ENCODE data around the gene CXXC1. TPM values are rescaled to one million over a fixed set of nuclear protein-coding genes. Genes with fewer than 3 reads are reported as not detected.

CXXC1 gene
- total RNA-seq, 2 experiments from 2014 or later, result 54.4 to 97.4 TPM

DNA sequence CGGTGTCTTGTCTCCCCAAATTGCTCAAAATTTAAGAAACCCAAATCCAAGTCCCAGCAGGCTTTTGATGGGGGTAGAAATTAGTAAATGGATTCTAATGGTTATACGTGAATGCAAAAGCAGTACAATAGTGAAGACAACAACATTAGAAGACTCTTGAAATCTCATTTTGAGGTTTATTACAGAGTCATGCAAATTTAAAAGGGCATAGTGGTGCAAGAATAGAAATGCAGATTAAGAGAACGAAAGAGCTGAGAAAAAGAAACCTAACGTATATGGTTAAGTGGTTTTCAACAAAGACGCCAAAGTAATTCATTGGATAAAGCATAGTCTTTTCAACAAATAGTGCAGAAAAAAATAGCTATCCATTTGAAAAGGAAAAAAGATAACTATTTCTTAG is 33.2 kb upstream of the CXXC1 start:
- TF ChIP-seq EZH2phosphoT487 (IDR thresholded peaks at IDR 0.05; ENCODE audit: borderline replicate concordance, low read depth, low read length), result no peak
- no peak for TF ChIP-seq CTCF (conservative IDR thresholded peaks at IDR 0.05; ENCODE audit: low read length)
- ChIA-PET POLR2A (interaction anchor here (1.0 to 1.3 kb wide), 3 partner anchors 12 to 39 kb away, joined by 3 read pairs; partner anchors contain the start of gene MBD1), CTCF (ENCODE audit: unreplicated experiment) (interaction anchor here (0.7 kb wide), 1 partner anchor 37 kb away, joined by 3 read pairs; no protein-coding TSS in a partner anchor)
- H3K9me3 ChIP-seq (ENCODE audit: low read length), result peaks cover 6% of the 10 kb centered on the region; the same call in 1 of the 2 replicates
- no peaks in the 10 kb centered on the region for H3K79me2 ChIP-seq (ENCODE audit: insufficient read depth, low read depth, low read length)
- no TSS peak for BruUV-seq (replicated peaks)
- peak overlapping the region; percentile 92 for H3K4me2 ChIP-seq (ENCODE audit: low read length)
- H2AFZ ChIP-seq (ENCODE audit: low read length), result peak overlapping the region; percentile 97
- H3K27ac ChIP-seq (ENCODE audit: low read depth, low read length, poor library complexity, severe bottlenecking), result peak overlapping the region; percentile 55
- DNase-seq (ENCODE audit: low spot score), result no peak
- H3K36me3 ChIP-seq (ENCODE audit: insufficient read depth, low read length), result no peaks in the 10 kb centered on the region; the same call in 1 of the 2 replicates
- intact Hi-C loops (cut with micrococcal nuclease; ENCODE audit: unreplicated experiment), result no loop called here
- H3K9me2 ChIP-seq (ENCODE audit: insufficient read depth, low read length), result no peaks in the 10 kb centered on the region
- H3K4me1 ChIP-seq (ENCODE audit: insufficient read depth, low read length, poor library complexity, severe bottlenecking), result peaks cover 43% of the 10 kb centered on the region
- H3K4me3 ChIP-seq (ENCODE audit: low read depth, low read length, poor library complexity, severe bottlenecking), result peak overlapping the region; percentile 66
- no peaks in the 10 kb centered on the region for H4K20me1 ChIP-seq (ENCODE audit: insufficient read depth, low read length)

DNA sequence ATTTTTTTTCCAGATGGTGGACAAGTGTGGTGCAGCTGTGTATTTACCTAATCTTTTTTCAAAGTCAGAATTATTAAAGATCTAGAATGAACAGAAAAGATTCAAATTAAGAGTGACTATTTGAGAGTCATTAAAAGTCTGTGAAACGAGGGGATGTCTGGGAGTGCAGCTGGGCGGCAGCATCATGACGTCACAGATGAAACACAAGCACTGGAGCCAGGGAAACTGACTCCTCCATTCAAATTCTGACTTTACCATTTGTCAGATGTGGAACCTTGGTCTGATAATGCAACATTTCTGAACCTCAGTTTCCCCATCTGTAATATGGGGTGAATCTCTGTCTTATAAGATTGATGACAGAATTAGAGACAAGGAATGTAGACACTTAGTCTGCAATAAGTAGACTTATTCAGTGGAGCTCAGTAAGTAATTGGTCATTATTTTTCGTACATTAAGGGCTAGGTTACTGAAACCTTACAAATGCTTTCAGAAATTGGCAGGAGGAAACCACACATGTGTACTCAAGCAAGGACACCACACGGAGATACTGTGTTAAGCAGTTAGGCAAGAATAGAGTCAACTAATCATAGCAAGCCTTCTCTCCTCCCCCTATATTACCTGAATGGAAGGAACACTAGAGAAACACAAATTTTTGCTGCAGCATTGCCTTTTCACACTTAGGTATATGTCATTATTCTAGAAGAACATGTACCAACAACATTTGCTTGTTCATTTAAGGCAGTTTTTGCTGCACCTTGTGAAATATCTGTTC is 27.8 kb upstream of the CXXC1 start:
- intact Hi-C loops (cut with micrococcal nuclease; ENCODE audit: unreplicated experiment), result loop anchor here (1.0 kb wide), 1 partner anchor 28 kb away; the partner anchor contains the start of gene CXXC1
- Histone ChIP-seq H4K20me1 (ENCODE audit: insufficient read depth, low read length) (no peaks in the 10 kb centered on the region), H3K27ac (ENCODE audit: low read depth, low read length, poor library complexity, severe bottlenecking) (peak overlapping the region; percentile 93), H3K36me3 (ENCODE audit: insufficient read depth, low read length) (no peaks in the 10 kb centered on the region; the same call in 1 of the 2 replicates), H3K79me2 (ENCODE audit: insufficient read depth, low read depth, low read length) (no peaks in the 10 kb centered on the region), H3K4me2 (ENCODE audit: low read length) (peak overlapping the region; percentile 77), H3K9me2 (ENCODE audit: insufficient read depth, low read length) (no peaks in the 10 kb centered on the region), H2AFZ (ENCODE audit: low read length) (peak overlapping the region; percentile 94; the same call in 1 of the 2 replicates), H3K9me3 (ENCODE audit: low read length) (peaks cover 6% of the 10 kb centered on the region; the same call in 1 of the 2 replicates), H3K4me1 (ENCODE audit: insufficient read depth, low read length, poor library complexity, severe bottlenecking) (peaks cover 71% of the 10 kb centered on the region), H3K4me3 (ENCODE audit: low read depth, low read length, poor library complexity, severe bottlenecking) (peak overlapping the region; percentile 52)
- POLR2A ChIA-PET, result interaction anchor here (1.0 to 2.7 kb wide), 4 partner anchors 11 to 42 kb away, joined by 3 to 10 read pairs (median 4); no protein-coding TSS in a partner anchor
- BruUV-seq (replicated peaks), result no TSS peak
- peak; percentile 74 for DNase-seq (ENCODE audit: low spot score)
- CTCF ChIA-PET (ENCODE audit: unreplicated experiment), result no interaction called here
- TF ChIP-seq EZH2phosphoT487 (IDR thresholded peaks at IDR 0.05; ENCODE audit: borderline replicate concordance, low read depth, low read length), result no peak
- TF ChIP-seq CTCF (conservative IDR thresholded peaks at IDR 0.05; ENCODE audit: low read length), result no peak

Data from OCI-LY7 (cell line).